Ramos (cell line): ENCODE results near the gene RAMP1.

Experiments used
- in situ Hi-C: fragments of 300-500 bp; cut with MboI; formaldehyde crosslinking; loops from one replicate; pipeline ENCODE4 v1.14.3; 2022; ENCODE audit warnings: low sequenced_read_pairs; ENCODE audit not compliant: unreplicated experiment

The RAMP1 gene

GRCh38 chr2:237912271-237913192 is 53.1 kb downstream of the RAMP1 start:
- in situ Hi-C loops: no loop called here

GRCh38 chr2:237913193-237913917 is 53.9 kb downstream of the RAMP1 start:
- in situ Hi-C loops: no loop called here

GRCh38 chr2:237915576-237915975 is 56.2 kb downstream of the RAMP1 start:
- in situ Hi-C loops: no loop called here

- in situ Hi-C loops: no loop called here
Observed at GRCh38 chr2:237916296-237916695, 56.9 kb downstream of the RAMP1 start.

GRCh38 chr2:237917696-237918374 is 58.4 kb downstream of the RAMP1 start:
- in situ Hi-C loops: no loop called here

- in situ Hi-C loops: no loop called here
Observed at GRCh38 chr2:237919593-237919992, 60.2 kb downstream of the RAMP1 start.

- in situ Hi-C loops: no loop called here
Observed at GRCh38 chr2:237920673-237921072, 61.2 kb downstream of the RAMP1 start.

GRCh38 chr2:237921967-237922492 is 62.6 kb downstream of the RAMP1 start:
- in situ Hi-C loops: no loop called here

- in situ Hi-C loops: no loop called here
Observed at GRCh38 chr2:237922641-237923361, 63.4 kb downstream of the RAMP1 start.

GRCh38 chr2:237923481-237924163 is 64.2 kb downstream of the RAMP1 start:
- in situ Hi-C loops: no loop called here

GRCh38 chr2:237924164-237924534 is 64.7 kb downstream of the RAMP1 start:
- in situ Hi-C loops: no loop called here

- in situ Hi-C loops: no loop called here
Observed at GRCh38 chr2:237927135-237927534, 67.7 kb downstream of the RAMP1 start.

- in situ Hi-C loops: no loop called here
Observed at GRCh38 chr2:237927986-237928385, 68.6 kb downstream of the RAMP1 start.

GRCh38 chr2:237929979-237930378 is 70.6 kb downstream of the RAMP1 start:
- in situ Hi-C loops: no loop called here

GRCh38 chr2:237931205-237931721 is 71.8 kb downstream of the RAMP1 start:
- in situ Hi-C loops: no loop called here

- in situ Hi-C loops: no loop called here
Observed at GRCh38 chr2:237932731-237933131, 73.3 kb downstream of the RAMP1 start.

GRCh38 chr2:237934186-237934585 is 74.8 kb downstream of the RAMP1 start:
- in situ Hi-C loops: no loop called here

- in situ Hi-C loops: no loop called here
Observed at GRCh38 chr2:237935740-237936452, 76.5 kb downstream of the RAMP1 start.

- in situ Hi-C loops: no loop called here
Observed at GRCh38 chr2:237939251-237939650, 79.8 kb downstream of the RAMP1 start.
